ENCODE results near the gene NCKAP5L. TPM values are rescaled to one million over a fixed set of nuclear protein-coding genes. Genes with fewer than 3 reads are reported as not detected.

NCKAP5L gene
- total and polyA plus RNA-seq, 8 donors, result 4.1 to 18.3 (median 7.2) TPM

DNA sequence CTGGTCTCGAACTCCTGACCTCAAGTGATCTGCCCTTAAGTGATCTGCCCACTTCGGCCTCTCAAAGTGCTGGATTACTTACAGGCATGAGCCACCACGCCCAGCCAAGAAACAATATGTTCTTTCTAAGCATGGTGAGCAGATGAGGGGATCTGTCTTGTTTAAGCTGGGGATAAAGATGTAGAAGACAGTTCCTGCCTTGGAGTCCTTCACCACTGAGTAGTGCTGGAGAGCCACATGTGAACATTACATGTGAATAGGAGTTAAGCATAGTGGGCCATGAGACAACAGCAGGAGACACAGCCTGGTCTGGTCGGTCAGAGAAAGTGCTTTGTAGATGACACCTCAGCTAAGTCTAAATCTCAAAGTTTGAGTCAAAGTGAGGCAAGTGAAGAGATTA, 60.9 kb downstream of the NCKAP5L start:
- TF ChIP-seq, protein P1, sequence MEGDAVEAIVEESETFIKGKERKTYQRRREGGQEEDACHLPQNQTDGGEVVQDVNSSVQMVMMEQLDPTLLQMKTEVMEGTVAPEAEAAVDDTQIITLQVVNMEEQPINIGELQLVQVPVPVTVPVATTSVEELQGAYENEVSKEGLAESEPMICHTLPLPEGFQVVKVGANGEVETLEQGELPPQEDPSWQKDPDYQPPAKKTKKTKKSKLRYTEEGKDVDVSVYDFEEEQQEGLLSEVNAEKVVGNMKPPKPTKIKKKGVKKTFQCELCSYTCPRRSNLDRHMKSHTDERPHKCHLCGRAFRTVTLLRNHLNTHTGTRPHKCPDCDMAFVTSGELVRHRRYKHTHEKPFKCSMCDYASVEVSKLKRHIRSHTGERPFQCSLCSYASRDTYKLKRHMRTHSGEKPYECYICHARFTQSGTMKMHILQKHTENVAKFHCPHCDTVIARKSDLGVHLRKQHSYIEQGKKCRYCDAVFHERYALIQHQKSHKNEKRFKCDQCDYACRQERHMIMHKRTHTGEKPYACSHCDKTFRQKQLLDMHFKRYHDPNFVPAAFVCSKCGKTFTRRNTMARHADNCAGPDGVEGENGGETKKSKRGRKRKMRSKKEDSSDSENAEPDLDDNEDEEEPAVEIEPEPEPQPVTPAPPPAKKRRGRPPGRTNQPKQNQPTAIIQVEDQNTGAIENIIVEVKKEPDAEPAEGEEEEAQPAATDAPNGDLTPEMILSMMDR (IDR thresholded peaks at IDR 0.05), result no peak
- H3K27ac ChIP-seq, result no peak overlapping the region
- H3K36me3 ChIP-seq, result peaks cover 2 to 20% (median 15%) of the 10 kb centered on the region in 3 donors
- ATAC-seq (no peak), FAIRE-seq (no peak), DNase-seq (no peak)
- H3K27me3 ChIP-seq, result no peaks in the 10 kb centered on the region
- H3K4me1 ChIP-seq, result no peaks in the 10 kb centered on the region
- H3K4me3 ChIP-seq, result no peak overlapping the region
- WGBS, 2 donors, result 71 to 72% methylated on average over 4 of the region's 4 CpGs
- intact Hi-C loops (cut with DNase I), result no loop called here
- H3K9me3 ChIP-seq, result no peaks in the 10 kb centered on the region

DNA sequence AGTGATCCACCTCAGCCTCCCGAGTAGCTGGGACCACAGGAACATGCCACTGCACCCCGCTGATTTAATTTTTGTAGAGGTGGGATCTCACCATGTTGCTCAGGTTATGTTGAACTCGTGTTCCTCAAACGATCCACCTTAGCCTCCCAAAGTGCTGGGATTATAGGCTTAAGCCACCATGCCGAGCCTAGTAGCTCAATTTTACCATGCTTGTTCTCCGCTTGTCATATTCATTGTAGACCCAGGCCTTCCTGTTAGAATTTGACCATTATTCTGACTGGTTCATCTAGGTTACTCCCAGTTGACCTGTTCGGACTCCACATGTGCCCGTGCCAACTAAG, 62.1 kb downstream of the NCKAP5L start:
- TF ChIP-seq, protein P1 (IDR thresholded peaks at IDR 0.05), result no peak
- Histone ChIP-seq H3K9me3 (no peaks in the 10 kb centered on the region), H3K27me3 (no peaks in the 10 kb centered on the region), H3K27ac (no peak overlapping the region), H3K4me3 (no peak overlapping the region), H3K4me1 (no peaks in the 10 kb centered on the region), H3K36me3 (peaks cover 4 to 32% (median 25%) of the 10 kb centered on the region in 3 donors)
- intact Hi-C loops (cut with DNase I), result no loop called here
- WGBS, 2 donors, result 81 to 90% methylated on average over 8 of the region's 8 CpGs
- DNase-seq (no peak), FAIRE-seq (no peak), ATAC-seq (no peak)

DNA sequence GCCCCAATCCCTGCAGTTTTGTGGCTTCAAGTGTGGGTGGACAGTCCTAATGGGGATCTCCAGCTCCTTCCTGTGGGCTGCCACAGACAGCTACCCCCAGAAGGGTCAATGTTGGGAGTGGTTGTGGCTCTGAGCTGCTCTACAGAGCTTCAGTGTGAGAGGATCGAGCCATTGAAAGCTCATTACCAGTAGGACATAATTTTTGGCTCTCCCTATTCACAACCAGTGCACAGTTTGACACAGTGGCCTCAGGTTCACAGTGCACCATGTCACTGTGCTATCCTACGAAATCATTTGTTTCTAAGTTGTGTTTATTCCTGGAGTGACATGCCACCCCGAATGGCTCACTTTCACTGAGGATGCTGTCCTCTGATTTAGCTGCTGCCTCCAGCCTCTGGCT, 64.1 kb downstream of the NCKAP5L start:
- H3K36me3 ChIP-seq, result peaks cover 5 to 50% (median 43%) of the 10 kb centered on the region in 3 donors
- H3K27me3 ChIP-seq, result no peaks in the 10 kb centered on the region
- no peaks in the 10 kb centered on the region for H3K4me1 ChIP-seq
- no peak overlapping the region for H3K4me3 ChIP-seq
- no peak for ATAC-seq
- DNase-seq, result no peak
- H3K9me3 ChIP-seq, result no peaks in the 10 kb centered on the region
- no peak overlapping the region for H3K27ac ChIP-seq
- TF ChIP-seq, protein P1 (IDR thresholded peaks at IDR 0.05), result no peak
- 81 to 88% methylated on average over 3 of the region's 3 CpGs for WGBS, 2 donors
- no peak for FAIRE-seq
- intact Hi-C loops (cut with DNase I), result no loop called here

DNA sequence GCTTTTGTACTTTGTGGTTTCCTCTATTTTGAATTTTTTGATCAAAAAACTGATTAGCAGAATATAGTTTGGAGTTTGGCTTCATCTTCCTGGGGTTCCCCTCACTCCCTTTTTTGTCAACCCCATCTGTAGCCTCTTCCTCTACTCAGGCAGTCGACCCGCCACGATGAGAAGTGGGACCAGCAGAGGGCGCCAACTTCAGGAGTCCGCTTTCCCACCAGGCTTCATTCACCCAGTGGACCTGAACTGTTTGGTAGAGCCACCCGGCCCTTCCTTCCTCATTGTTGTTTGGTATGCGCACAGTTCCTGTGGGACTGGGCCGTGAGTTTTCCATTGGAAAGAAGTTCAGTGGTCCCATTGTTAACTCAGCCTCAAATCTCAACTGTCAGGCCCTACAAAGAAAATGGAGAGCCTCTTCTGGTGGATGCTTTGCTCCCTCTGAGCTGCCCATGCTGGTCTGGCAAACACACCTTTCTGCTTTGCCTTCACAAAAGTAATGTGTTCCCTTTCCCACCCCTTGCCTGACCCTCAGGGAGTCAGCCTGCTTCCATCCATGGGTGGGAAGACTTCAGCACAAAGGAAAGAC, 65.1 kb downstream of the NCKAP5L start:
- no peaks in the 10 kb centered on the region for H3K4me1 ChIP-seq
- FAIRE-seq (no peak), ATAC-seq (peak in 3 of 4 donors; percentile 65 to 81 (median 79)), DNase-seq (peak in 5 of 6 donors; percentile 35 to 81 (median 62))
- no peaks in the 10 kb centered on the region for H3K9me3 ChIP-seq
- TF ChIP-seq, protein P1 (IDR thresholded peaks at IDR 0.05), result peak in 3 of 4 donors; percentile 28 to 33 (median 33)
- intact Hi-C loops (cut with DNase I), result no loop called here
- WGBS, 2 donors, result 47 to 49% methylated on average over 8 of the region's 8 CpGs
- peaks cover 5 to 60% (median 53%) of the 10 kb centered on the region in 3 donors for H3K36me3 ChIP-seq
- no peak overlapping the region for H3K4me3 ChIP-seq
- no peaks in the 10 kb centered on the region for H3K27me3 ChIP-seq
- H3K27ac ChIP-seq, result no peak overlapping the region

DNA sequence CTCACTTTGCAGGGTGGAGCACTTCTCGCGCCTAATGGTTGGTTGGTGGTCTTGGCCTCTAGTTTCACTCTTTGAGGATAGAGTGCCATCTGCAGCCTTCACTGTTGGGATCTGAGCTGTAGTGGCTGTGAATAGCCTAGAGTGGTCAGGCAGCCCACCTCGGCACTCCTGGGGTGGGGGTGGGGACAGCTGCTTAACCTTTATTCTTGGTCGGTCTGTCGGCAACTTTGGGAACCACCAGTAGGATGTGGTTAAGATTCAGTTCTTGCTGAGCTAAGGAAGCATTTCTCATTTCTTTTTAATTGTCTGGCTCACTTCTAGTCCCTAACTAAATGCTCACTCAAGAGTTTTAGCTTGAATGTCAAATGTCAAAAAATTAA, 65.8 kb downstream of the NCKAP5L start:
- intact Hi-C loops (cut with DNase I), result no loop called here
- FAIRE-seq (no peak), DNase-seq (no peak), ATAC-seq (no peak)
- H3K9me3 ChIP-seq, result no peaks in the 10 kb centered on the region
- H3K27ac ChIP-seq, result no peak overlapping the region
- TF ChIP-seq, protein P1 (IDR thresholded peaks at IDR 0.05), result no peak
- H3K4me1 ChIP-seq, result no peaks in the 10 kb centered on the region
- no peak overlapping the region for H3K4me3 ChIP-seq
- H3K36me3 ChIP-seq, result peaks cover 5 to 66% (median 55%) of the 10 kb centered on the region in 3 donors
- WGBS, 2 donors, result 84 to 89% methylated on average over 5 of the region's 5 CpGs
- H3K27me3 ChIP-seq, result no peaks in the 10 kb centered on the region
